HG03558 (cell line): ENCODE results near the gene HTR2B.
"Not testable (repeated sequence)": the region's sequence is repeated elsewhere in the genome, so short reads cannot be mapped to it uniquely, and the experiment has no call there.

Experiments used
- ATAC-seq: cut with Tn5 transposase; IDR thresholded peaks from one replicate; pipeline ENCODE4 v1.9.1; 2021; ENCODE audit warnings: moderate number of reproducible peaks; ENCODE audit not compliant: unreplicated experiment; ENCODE audit errors: extremely low read depth

The HTR2B gene

GRCh38 chr2:231100321-231100720 lies 24.5 kb downstream of the HTR2B start:
- not testable (repeated sequence) for ATAC-seq

- no peak for ATAC-seq
Observed at GRCh38 chr2:231099918-231100317, 24.9 kb downstream of the HTR2B start.

- ATAC-seq, result no peak
Observed at GRCh38 chr2:231094736-231095346, 30.0 kb downstream of the HTR2B start.

GRCh38 chr2:231093933-231094332 lies 30.9 kb downstream of the HTR2B start:
- ATAC-seq, result no peak

- no peak for ATAC-seq
Observed at GRCh38 chr2:231088754-231089153, 36.1 kb downstream of the HTR2B start.

GRCh38 chr2:231084565-231084964 lies 40.3 kb downstream of the HTR2B start:
- no peak for ATAC-seq

- no peak for ATAC-seq
Observed at GRCh38 chr2:231069379-231070054, 55.3 kb downstream of the HTR2B start.

GRCh38 chr2:231068525-231069222 lies 56.2 kb downstream of the HTR2B start:
- ATAC-seq, result no peak

GRCh38 chr2:231067531-231067930 lies 57.3 kb downstream of the HTR2B start:
- not testable (repeated sequence) for ATAC-seq

GRCh38 chr2:231065966-231066365 lies 58.9 kb downstream of the HTR2B start:
- ATAC-seq, result no peak

- no peak for ATAC-seq
Observed at GRCh38 chr2:231063347-231063746, 61.5 kb downstream of the HTR2B start.

- ATAC-seq, result no peak
Observed at GRCh38 chr2:231062776-231063175, 62.1 kb downstream of the HTR2B start.

- ATAC-seq, result no peak
Observed at GRCh38 chr2:231059756-231060155, 65.1 kb downstream of the HTR2B start.

- ATAC-seq, result no peak
Observed at GRCh38 chr2:231058761-231059550, 65.9 kb downstream of the HTR2B start.
